H1 (cell line): ENCODE results near the gene NACA. TPM values are rescaled to one million over a fixed set of nuclear protein-coding genes. Genes with fewer than 3 reads are reported as not detected.

Experiments
- CBX5 ChIP-seq: fragments of 300-800, 300-1000 bp; sonication (generic); IDR thresholded peaks from 2 replicates; pipeline ENCODE4 v1.7.1; 2016; ENCODE audit warnings: antibody characterized with exemption, low read length, low read depth
- HDAC6 ChIP-seq: IDR thresholded peaks from one replicate; pipeline ENCODE4 v1.7.1; 2012; ENCODE audit warnings: low read depth, mild to moderate bottlenecking, inconsistent platforms, low read length, moderate library complexity
- POLR2AphosphoS5 ChIP-seq: IDR thresholded peaks from 2 replicates; pipeline ENCODE4 v1.6.1; 2011; ENCODE audit warnings: low read depth, low read length
- YY1 ChIP-seq: IDR thresholded peaks from 2 replicates; pipeline ENCODE4 v1.6.1; 2011; ENCODE audit warnings: low read depth, mild to moderate bottlenecking, low read length
- polyA plus RNA-seq, 7 experiments: library from polyadenylated mRNA; depleted of rRNA in 3 of 7; stranded (reverse) in 5 of 7; unstranded in 2 of 7; fragments of >200 nt in 5 of 7; fragments of 200-250 nt in 2 of 7; gene quantifications; 1 replicate in 5 of 7; 2 replicates in 1 of 7; 4 replicates in 1 of 7; pipeline versions ENCODE4 v1.2.1 to v1.2.3, GENCODE V29; 2011 to 2013; ENCODE audit warnings: missing spikeins in 2 of 7, mixed read lengths in 2 of 7
- total RNA-seq: library from RNA; stranded (reverse); fragmentation: NEBNext Ultra II Directional; extraction: Animal tissue kit (Norgen Biotek cat#: 25700); gene quantifications from 2 replicates; pipeline ENCODE4 v1.2.1, GENCODE V29; 2021

The NACA gene
- total and polyA plus RNA-seq, 2 of the 8 experiments (the other 6 are each of a cell fraction or from before 2014, with no cell fraction given): 511 to 1,063 TPM

GRCh38 chr12:56684745-56685359 lies 40.2 kb downstream of the NACA start (continued):
- TF ChIP-seq CBX5 (no peak), HDAC6 (no peak), POLR2AphosphoS5 (no peak), YY1 (no peak)
